ENCODE measurements around the gene LRRC4C. TPM values are rescaled to one million over a fixed set of nuclear protein-coding genes. Genes with fewer than 3 reads are reported as not detected.

Gene LRRC4C
- polyA plus RNA-seq, 1 of the 3 experiments (the other 2 are of a cell fraction): 0.16 TPM

DNA sequence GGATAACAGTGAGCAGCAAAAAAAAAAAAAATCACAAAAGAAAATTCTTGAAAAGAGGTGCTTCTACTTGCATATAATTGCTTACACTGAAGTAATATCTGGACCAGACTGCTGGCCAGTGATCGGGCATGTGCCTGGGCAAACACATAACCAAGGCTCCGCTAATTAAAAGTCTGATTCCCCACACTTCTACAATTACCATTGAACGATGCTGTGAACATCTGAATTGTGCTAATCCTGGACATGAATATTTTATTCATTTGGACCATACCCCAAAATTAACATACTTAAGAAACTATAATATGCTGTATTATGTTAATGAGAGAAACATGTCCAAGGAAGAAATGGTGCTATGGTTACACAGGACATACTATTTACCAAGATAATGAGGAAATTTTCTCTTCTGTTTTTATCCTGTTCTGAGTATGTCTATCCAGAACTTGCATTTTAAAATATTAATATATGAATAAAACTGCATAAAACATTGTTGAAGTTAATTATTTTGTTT lies 69.8 kb downstream of the LRRC4C start:
- Histone ChIP-seq H3K4me2 (no peak overlapping the region), H3K4me1 (ENCODE audit: control insufficient read depth in 1 of 2, insufficient read depth in 2 of 2, low read depth in 1 of 2, low read length in 1 of 2) (no peaks in the 10 kb centered on the region), H3K27ac (ENCODE audit: low read depth in 2 of 2, low read length in 1 of 2) (no peak overlapping the region), H3K4me3 (ENCODE audit: low read depth in 2 of 2, low read length in 1 of 2) (no peak overlapping the region), H3K9me3 (no peaks in the 10 kb centered on the region), H3K27me3 (ENCODE audit: insufficient read depth) (no peaks in the 10 kb centered on the region), H3K79me2 (ENCODE audit: insufficient read depth) (no peaks in the 10 kb centered on the region), H3K36me3 (replicated peaks in 1 of 2; ENCODE audit: control insufficient read depth in 1 of 2, insufficient read depth in 2 of 2, low read length in 1 of 2) (no peaks in the 10 kb centered on the region), H3K9ac (no peak overlapping the region), H2AFZ (ENCODE audit: low read depth) (no peak overlapping the region), H4K20me1 (ENCODE audit: insufficient read depth) (no peaks in the 10 kb centered on the region), H3K9me2 (no peaks in the 10 kb centered on the region), H3F3A (replicated peaks; ENCODE audit: insufficient read depth) (no peaks in the 10 kb centered on the region)
- WGBS (ENCODE audit: low lambda C conversion rate): 24% methylated on average over 3 of the region's 3 CpGs
- no peak for DNase-seq
- ChIA-PET CTCF (no interaction called here), POLR2A (no interaction called here)
- TF ChIP-seq, protein P1, sequence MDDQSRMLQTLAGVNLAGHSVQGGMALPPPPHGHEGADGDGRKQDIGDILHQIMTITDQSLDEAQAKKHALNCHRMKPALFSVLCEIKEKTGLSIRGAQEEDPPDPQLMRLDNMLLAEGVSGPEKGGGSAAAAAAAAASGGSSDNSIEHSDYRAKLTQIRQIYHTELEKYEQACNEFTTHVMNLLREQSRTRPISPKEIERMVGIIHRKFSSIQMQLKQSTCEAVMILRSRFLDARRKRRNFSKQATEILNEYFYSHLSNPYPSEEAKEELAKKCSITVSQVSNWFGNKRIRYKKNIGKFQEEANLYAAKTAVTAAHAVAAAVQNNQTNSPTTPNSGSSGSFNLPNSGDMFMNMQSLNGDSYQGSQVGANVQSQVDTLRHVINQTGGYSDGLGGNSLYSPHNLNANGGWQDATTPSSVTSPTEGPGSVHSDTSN (IDR thresholded peaks at IDR 0.05): no peak
- TF ChIP-seq EP300 (IDR thresholded peaks at IDR 0.05; ENCODE audit: borderline replicate concordance in 1 of 2, low read depth in 1 of 2, low read length in 1 of 2) (no peak), SMC3 (IDR thresholded peaks at IDR 0.05; ENCODE audit: low read depth, low read length) (no peak), RFX5 (IDR thresholded peaks at IDR 0.05; ENCODE audit: low read length) (no peak), MXI1 (IDR thresholded peaks at IDR 0.05; ENCODE audit: low read depth, low read length) (no peak), FOSL2 (IDR thresholded peaks at IDR 0.05; ENCODE audit: borderline replicate concordance, low read depth) (no peak), MEF2A (IDR thresholded peaks at IDR 0.05; ENCODE audit: borderline replicate concordance, low read depth) (no peak), RAD21 (IDR thresholded peaks at IDR 0.05; ENCODE audit: low read length) (no peak), NRF1 (IDR thresholded peaks at IDR 0.05; ENCODE audit: low read depth, low read length) (no peak), TAF1 (IDR thresholded peaks at IDR 0.05; ENCODE audit: borderline replicate concordance, low read depth, low read length) (no peak), TEAD4 (IDR thresholded peaks at IDR 0.05; ENCODE audit: borderline replicate concordance, insufficient read depth) (no peak), CHD2 (IDR thresholded peaks at IDR 0.05; ENCODE audit: low read length, partially characterized antibody) (no peak), EZH2phosphoT487 (IDR thresholded peaks at IDR 0.05; ENCODE audit: borderline replicate concordance, low read depth) (no peak)
- TF ChIP-seq, protein P2, sequence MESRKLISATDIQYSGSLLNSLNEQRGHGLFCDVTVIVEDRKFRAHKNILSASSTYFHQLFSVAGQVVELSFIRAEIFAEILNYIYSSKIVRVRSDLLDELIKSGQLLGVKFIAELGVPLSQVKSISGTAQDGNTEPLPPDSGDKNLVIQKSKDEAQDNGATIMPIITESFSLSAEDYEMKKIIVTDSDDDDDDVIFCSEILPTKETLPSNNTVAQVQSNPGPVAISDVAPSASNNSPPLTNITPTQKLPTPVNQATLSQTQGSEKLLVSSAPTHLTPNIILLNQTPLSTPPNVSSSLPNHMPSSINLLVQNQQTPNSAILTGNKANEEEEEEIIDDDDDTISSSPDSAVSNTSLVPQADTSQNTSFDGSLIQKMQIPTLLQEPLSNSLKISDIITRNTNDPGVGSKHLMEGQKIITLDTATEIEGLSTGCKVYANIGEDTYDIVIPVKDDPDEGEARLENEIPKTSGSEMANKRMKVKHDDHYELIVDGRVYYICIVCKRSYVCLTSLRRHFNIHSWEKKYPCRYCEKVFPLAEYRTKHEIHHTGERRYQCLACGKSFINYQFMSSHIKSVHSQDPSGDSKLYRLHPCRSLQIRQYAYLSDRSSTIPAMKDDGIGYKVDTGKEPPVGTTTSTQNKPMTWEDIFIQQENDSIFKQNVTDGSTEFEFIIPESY (IDR thresholded peaks at IDR 0.05; ENCODE audit: borderline replicate concordance, low read depth): no peak
- TF ChIP-seq, protein P3, sequence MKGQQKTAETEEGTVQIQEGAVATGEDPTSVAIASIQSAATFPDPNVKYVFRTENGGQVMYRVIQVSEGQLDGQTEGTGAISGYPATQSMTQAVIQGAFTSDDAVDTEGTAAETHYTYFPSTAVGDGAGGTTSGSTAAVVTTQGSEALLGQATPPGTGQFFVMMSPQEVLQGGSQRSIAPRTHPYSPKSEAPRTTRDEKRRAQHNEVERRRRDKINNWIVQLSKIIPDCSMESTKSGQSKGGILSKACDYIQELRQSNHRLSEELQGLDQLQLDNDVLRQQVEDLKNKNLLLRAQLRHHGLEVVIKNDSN (IDR thresholded peaks at IDR 0.05; ENCODE audit: borderline replicate concordance, low read depth): no peak
- TF ChIP-seq, protein P4, sequence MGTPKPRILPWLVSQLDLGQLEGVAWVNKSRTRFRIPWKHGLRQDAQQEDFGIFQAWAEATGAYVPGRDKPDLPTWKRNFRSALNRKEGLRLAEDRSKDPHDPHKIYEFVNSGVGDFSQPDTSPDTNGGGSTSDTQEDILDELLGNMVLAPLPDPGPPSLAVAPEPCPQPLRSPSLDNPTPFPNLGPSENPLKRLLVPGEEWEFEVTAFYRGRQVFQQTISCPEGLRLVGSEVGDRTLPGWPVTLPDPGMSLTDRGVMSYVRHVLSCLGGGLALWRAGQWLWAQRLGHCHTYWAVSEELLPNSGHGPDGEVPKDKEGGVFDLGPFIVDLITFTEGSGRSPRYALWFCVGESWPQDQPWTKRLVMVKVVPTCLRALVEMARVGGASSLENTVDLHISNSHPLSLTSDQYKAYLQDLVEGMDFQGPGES (IDR thresholded peaks at IDR 0.05; ENCODE audit: low read depth, low read length): no peak
- TF ChIP-seq, protein P5, sequence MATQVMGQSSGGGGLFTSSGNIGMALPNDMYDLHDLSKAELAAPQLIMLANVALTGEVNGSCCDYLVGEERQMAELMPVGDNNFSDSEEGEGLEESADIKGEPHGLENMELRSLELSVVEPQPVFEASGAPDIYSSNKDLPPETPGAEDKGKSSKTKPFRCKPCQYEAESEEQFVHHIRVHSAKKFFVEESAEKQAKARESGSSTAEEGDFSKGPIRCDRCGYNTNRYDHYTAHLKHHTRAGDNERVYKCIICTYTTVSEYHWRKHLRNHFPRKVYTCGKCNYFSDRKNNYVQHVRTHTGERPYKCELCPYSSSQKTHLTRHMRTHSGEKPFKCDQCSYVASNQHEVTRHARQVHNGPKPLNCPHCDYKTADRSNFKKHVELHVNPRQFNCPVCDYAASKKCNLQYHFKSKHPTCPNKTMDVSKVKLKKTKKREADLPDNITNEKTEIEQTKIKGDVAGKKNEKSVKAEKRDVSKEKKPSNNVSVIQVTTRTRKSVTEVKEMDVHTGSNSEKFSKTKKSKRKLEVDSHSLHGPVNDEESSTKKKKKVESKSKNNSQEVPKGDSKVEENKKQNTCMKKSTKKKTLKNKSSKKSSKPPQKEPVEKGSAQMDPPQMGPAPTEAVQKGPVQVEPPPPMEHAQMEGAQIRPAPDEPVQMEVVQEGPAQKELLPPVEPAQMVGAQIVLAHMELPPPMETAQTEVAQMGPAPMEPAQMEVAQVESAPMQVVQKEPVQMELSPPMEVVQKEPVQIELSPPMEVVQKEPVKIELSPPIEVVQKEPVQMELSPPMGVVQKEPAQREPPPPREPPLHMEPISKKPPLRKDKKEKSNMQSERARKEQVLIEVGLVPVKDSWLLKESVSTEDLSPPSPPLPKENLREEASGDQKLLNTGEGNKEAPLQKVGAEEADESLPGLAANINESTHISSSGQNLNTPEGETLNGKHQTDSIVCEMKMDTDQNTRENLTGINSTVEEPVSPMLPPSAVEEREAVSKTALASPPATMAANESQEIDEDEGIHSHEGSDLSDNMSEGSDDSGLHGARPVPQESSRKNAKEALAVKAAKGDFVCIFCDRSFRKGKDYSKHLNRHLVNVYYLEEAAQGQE (IDR thresholded peaks at IDR 0.05; ENCODE audit: low read depth, low read length): no peak
- TF ChIP-seq, protein P6, sequence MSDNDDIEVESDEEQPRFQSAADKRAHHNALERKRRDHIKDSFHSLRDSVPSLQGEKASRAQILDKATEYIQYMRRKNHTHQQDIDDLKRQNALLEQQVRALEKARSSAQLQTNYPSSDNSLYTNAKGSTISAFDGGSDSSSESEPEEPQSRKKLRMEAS (IDR thresholded peaks at IDR 0.05; ENCODE audit: low read depth): no peak

Measured in SK-N-SH (cell line).